Pancreas (tissue), 10 donors: Measurements from ENCODE around the gene IRX2. TPM values are rescaled to one million over a fixed set of nuclear protein-coding genes. Genes with fewer than 3 reads are reported as not detected.

ENCODE experiments used
- ATAC-seq, 4 donors: fragments of 200-7000 bp; cut with Tn5 transposase; one replicate each; pipeline versions ENCODE4 v1.8.0 to v1.9.1; 2020; ENCODE audit warnings: mild to moderate bottlenecking in 4 of 4, moderate library complexity in 4 of 4
- DNase-seq, 6 donors: peaks; one replicate each; pipeline ENCODE4 v3.0.0-alpha.2; 2020
- FAIRE-seq: peaks from 2 replicates; lab custom pipeline; 2012; peaks lifted over from hg19 to GRCh38; lab: Jason Lieb, UNC
- H3K27ac ChIP-seq, 4 donors: fragments of 200-600 bp; sonication (generic); 1 replicate in 3 of 4; 2 replicates in 1 of 4; pipeline versions ENCODE4 v1.5.0 to v1.8.0; 2020
- H3K27me3 ChIP-seq, 4 donors: fragments of 200-600 bp; one replicate each; pipeline ENCODE4 v1.8.0; 2021
- H3K36me3 ChIP-seq, 3 donors: fragments of 200-600 bp; sonication (generic) in 1 of 3; one replicate each; pipeline versions ENCODE4 v1.5.0 to v1.8.0; 2020 to 2021
- H3K4me1 ChIP-seq, 3 donors: fragments of 200-600 bp; one replicate each; pipeline ENCODE4 v1.8.0; 2021
- H3K4me3 ChIP-seq, 4 donors: fragments of 200-600 bp; sonication (generic) in 2 of 4; one replicate each; pipeline versions ENCODE4 v1.5.0 to v1.8.0; 2020 to 2021
- H3K9me3 ChIP-seq, 4 donors: fragments of 200-600 bp; one replicate each; pipeline ENCODE4 v1.8.0; 2021
- CTCF ChIP-seq, 4 donors: fragments of 200-600 bp; sonication (generic) in 3 of 4; IDR thresholded peaks; one replicate each; pipeline versions ENCODE4 v1.5.0 to v1.8.0; 2021; ENCODE audit warnings: antibody characterized with exemption in 4 of 4
- WGBS, 2 donors: extraction: QIAGEN DNeasy Blood & Tissue Kit; methylation state at CpG; one replicate each; pipeline ENCODE4 v1.1.7; 2013; 5-methylcytosine and 5-hydroxymethylcytosine counted together
- intact Hi-C, 3 donors: fragments of 100-400 bp; cut with DNase I; formaldehyde crosslinking; loops; one replicate each; pipeline versions ENCODE4 v1.11.1 to v1.14.2; 2022
- polyA plus RNA-seq, 2 donors: library from polyadenylated mRNA; stranded (reverse); fragments of 200-250 nt; gene quantifications; one replicate each; pipeline ENCODE4 v1.2.3, GENCODE V29; 2013
- total RNA-seq, 6 donors: library from RNA; stranded (reverse); fragmentation: NEBNext Ultra II Directional in 4 of 6; extraction: Animal tissue kit (Norgen Biotek cat#: 25700) in 4 of 6; gene quantifications; one replicate each; pipeline versions ENCODE4 v1.2.1 to v1.2.4, GENCODE V29; 2021 to 2023
- donor health status: healthy with polysubstance abuse.
- donor health status: DM: no; HTN: no; CAD: no; lungs with moderate emphysema.
- donor health status: DM: no; HTN: no; CAD: no.
- donor health status: control.
- donor health status: control.
- donor health status: Bipolar disorder and iron deficiency.
- donor health status: DM: yes; HTN: yes; CAD: no.
- donor health status: DM: no; HTN: no; CAD: no.
- donor health status: DM: no; HTN: no; CAD: no.
- donor health status: DM: yes; HTN: yes; CAD: no.

Gene IRX2
- total and polyA plus RNA-seq, 8 donors = 0.56 to 22.8 (median 1.4) TPM

DNA sequence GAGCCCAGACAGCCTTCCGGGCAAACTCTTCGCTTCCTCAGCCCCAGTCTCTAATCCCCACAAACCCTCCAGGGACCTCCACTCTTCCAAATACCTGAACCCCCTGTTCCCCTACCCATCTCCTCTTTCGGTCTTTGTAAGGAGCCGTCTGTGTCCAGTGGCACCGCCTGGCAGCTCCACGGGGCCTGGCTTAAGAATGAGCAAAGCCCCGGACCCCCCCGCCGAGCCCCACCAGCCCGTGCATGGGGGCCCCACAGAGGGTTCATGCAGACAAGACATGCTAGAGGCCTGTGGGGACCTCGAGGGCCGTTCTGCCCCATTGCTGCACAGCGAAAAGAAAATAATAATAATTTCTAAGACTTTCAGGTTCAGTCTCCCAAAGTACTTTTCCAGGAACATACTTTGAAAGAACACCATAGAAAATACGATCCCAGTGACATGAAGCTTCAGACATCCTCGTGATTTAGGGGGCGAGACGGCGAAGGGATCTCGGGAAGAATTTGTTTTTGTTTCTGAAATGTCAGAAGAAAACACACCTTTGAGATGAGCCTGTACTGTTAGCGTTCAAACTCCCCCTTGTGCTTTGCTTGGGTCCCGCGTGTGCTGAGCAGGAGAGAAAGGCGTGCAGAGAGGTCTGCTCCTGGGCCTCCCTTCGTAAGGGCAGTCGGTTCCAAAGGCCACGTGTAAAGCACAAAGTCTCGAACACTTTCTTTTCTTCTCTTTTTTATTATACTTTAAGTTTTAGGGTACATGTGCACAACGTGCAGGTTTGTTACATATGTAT lies 49.2 kb downstream of the IRX2 start:
- Histone ChIP-seq H3K36me3 (no peaks in the 10 kb centered on the region), H3K4me1 (no peaks in the 10 kb centered on the region), H3K4me3 (no peak overlapping the region), H3K9me3 (no peaks in the 10 kb centered on the region), H3K27me3 (no peaks in the 10 kb centered on the region), H3K27ac (no peak overlapping the region)
- WGBS, 2 donors = 59 to 67% methylated on average over 28 of the region's 28 CpGs
- DNase-seq (no peak), FAIRE-seq (no peak), ATAC-seq (no peak)
- intact Hi-C loops = no loop called here
- TF ChIP-seq CTCF (IDR thresholded peaks at IDR 0.05) = no peak

DNA sequence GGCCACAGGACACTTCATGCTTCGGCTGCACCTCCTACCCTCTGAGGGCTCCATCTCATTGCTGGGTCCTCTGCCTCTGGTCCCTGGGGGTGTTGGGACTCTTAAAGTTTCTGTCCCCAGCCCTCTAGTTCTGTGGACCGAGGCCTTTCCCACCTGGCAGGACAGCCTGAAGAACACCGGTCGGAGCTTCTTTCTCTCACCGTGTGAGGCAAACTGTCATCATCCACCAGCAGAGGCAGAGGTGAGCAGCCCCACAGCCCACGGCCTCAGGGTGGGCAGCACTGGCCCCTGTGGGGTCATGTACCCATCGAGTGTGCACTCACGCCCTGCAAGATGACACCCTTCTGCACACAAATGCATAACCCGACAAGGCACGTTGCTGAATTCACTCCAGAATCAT lies 49.9 kb downstream of the IRX2 start:
- ATAC-seq (no peak), DNase-seq (no peak), FAIRE-seq (no peak)
- intact Hi-C loops = no loop called here
- TF ChIP-seq CTCF (IDR thresholded peaks at IDR 0.05) = no peak
- Histone ChIP-seq H3K4me3 (no peak overlapping the region), H3K27me3 (no peaks in the 10 kb centered on the region), H3K36me3 (no peaks in the 10 kb centered on the region), H3K4me1 (no peaks in the 10 kb centered on the region), H3K9me3 (no peaks in the 10 kb centered on the region), H3K27ac (no peak overlapping the region)
- WGBS, 2 donors = 33 to 34% methylated on average over 10 of the region's 10 CpGs

DNA sequence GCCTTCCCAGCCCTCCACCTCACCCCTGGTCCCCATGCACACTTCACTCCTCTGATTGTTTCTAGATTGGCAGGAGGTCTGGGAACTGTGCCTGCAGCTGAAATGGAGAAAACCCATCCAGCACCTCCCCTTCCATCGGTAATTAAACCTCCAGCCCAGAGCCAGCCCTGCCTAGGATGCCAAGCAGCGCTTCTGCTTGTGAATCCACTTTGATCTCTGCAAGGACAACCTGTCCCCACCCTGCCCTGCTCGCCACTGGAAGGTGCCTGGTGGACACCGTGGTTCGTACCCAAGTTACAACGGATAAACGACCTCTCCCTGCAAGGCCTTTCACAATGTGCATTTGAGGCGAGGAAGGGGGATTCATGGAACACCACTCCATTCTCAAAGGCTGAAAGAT lies 50.6 kb downstream of the IRX2 start:
- no peaks in the 10 kb centered on the region for H3K9me3 ChIP-seq
- FAIRE-seq (no peak), ATAC-seq (no peak), DNase-seq (no peak)
- H3K27ac ChIP-seq = no peak overlapping the region
- no peak overlapping the region for H3K4me3 ChIP-seq
- no peaks in the 10 kb centered on the region for H3K27me3 ChIP-seq
- TF ChIP-seq CTCF (IDR thresholded peaks at IDR 0.05) = no peak
- WGBS, 2 donors = 51 to 63% methylated on average over 8 of the region's 8 CpGs
- no peaks in the 10 kb centered on the region for H3K4me1 ChIP-seq
- H3K36me3 ChIP-seq = no peaks in the 10 kb centered on the region
- intact Hi-C loops = no loop called here

DNA sequence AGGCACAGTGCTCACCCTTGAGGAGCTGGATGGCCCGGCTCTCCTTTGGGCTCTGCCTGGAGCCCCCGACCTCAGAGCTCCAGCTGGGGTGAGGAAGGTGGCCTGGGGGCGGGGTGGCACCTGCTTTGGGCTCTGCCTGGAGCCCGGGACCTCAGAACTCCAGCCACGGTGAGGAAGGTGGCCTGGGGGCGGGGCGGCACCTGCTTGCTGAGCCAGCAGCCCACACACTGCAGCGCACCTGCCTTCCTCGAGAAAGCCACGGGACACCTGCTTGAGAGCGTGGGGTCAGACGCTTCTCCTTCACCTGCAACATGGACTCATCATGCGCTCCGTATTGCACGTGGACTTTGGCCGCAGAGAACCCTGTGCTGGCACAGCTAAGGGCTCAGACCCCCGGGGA lies 51.8 kb downstream of the IRX2 start:
- Histone ChIP-seq H3K27me3 (no peaks in the 10 kb centered on the region), H3K9me3 (no peaks in the 10 kb centered on the region), H3K4me3 (no peak overlapping the region), H3K36me3 (no peaks in the 10 kb centered on the region), H3K4me1 (no peaks in the 10 kb centered on the region), H3K27ac (no peak overlapping the region)
- no peak for FAIRE-seq
- no peak for TF ChIP-seq CTCF (IDR thresholded peaks at IDR 0.05)
- WGBS, 2 donors = 68 to 74% methylated on average over 15 to 17 of the region's 17 CpGs
- intact Hi-C loops = no loop called here
- DNase-seq = no peak
- no peak for ATAC-seq

DNA sequence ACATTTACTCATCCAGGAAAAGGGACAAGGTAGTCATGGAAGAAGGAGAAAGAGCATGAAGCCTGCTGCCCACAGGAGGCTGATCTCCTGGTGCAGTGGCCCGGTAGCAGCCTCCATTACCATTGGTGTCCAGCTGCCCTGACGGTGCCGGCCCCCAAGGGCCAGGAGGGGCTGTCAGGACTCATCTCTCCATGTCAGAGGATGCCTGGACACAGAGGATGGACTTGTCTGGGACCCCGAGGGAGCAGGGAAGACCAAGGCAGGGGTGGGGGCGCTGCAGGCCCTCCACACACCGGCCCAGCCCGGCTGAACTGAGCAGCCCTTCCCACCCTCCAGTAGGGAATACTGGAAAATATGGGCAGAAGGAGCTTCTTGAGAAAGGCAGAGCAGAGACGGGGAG lies 52.2 kb downstream of the IRX2 start:
- Histone ChIP-seq H3K9me3 (no peaks in the 10 kb centered on the region), H3K4me3 (no peak overlapping the region), H3K27ac (no peak overlapping the region), H3K36me3 (no peaks in the 10 kb centered on the region), H3K4me1 (no peaks in the 10 kb centered on the region), H3K27me3 (no peaks in the 10 kb centered on the region)
- TF ChIP-seq CTCF (IDR thresholded peaks at IDR 0.05) = no peak
- intact Hi-C loops = no loop called here
- no peak for DNase-seq
- WGBS, 2 donors = 59 to 73% methylated on average over 8 of the region's 8 CpGs
- FAIRE-seq = no peak
- no peak for ATAC-seq
